Measurements from ENCODE around the gene PTPRM. TPM values are rescaled to one million over a fixed set of nuclear protein-coding genes. Genes with fewer than 3 reads are reported as not detected.

The PTPRM gene
- total and polyA plus RNA-seq, 4 donors, result 9.2 to 23.0 (median 12.7) TPM

DNA sequence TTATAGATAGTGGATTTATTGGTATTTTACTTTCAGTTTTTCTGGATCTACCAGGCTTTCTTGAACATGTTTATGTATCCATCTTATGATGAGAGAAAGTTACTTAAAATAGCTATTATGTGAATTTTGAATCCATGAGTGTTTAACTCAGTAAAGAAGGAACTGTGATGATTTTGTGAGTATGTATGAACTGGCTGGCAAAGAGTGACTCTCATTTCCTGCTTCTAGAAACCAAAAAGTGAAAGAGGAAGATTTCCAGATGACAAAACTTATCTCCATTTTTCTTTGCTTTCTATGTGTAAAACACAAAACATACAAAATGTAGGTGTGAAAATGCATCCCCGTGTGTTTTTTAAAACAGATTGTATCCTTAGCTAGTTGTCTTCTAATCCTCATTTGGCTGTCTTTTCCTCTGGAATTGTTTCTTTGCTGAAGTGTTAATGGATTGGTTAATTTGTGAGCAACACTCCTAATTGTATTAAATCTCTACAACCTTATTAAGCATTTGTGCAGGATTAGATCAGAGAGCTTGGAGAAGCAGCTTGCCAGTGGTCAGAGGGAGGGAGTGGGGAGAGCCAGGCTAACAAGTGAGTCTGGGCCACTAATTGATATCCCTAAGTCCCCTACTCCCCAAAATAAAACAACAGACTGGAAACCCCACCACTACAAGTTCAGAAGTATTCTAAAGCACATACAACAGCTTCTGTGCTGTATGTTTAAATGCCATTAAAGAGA lies 23.9 kb downstream of the PTPRM start:
- DNase-seq (ENCODE audit: low spot score), result no peak
- no peaks in the 10 kb centered on the region for H3K36me3 ChIP-seq (ENCODE audit: control insufficient read depth in 4 of 4, insufficient read depth in 3 of 4, low read depth in 1 of 4, low read length in 3 of 4)
- H3K27ac ChIP-seq (ENCODE audit: low read depth in 1 of 2, low read length in 2 of 2), result no peak overlapping the region
- TF ChIP-seq, protein P1, sequence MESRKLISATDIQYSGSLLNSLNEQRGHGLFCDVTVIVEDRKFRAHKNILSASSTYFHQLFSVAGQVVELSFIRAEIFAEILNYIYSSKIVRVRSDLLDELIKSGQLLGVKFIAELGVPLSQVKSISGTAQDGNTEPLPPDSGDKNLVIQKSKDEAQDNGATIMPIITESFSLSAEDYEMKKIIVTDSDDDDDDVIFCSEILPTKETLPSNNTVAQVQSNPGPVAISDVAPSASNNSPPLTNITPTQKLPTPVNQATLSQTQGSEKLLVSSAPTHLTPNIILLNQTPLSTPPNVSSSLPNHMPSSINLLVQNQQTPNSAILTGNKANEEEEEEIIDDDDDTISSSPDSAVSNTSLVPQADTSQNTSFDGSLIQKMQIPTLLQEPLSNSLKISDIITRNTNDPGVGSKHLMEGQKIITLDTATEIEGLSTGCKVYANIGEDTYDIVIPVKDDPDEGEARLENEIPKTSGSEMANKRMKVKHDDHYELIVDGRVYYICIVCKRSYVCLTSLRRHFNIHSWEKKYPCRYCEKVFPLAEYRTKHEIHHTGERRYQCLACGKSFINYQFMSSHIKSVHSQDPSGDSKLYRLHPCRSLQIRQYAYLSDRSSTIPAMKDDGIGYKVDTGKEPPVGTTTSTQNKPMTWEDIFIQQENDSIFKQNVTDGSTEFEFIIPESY (IDR thresholded peaks at IDR 0.05), result no peak
- no peak for TF ChIP-seq ATF3 (IDR thresholded peaks at IDR 0.05)
- no peak for TF ChIP-seq MAX (IDR thresholded peaks at IDR 0.05)
- TF ChIP-seq, protein P2, sequence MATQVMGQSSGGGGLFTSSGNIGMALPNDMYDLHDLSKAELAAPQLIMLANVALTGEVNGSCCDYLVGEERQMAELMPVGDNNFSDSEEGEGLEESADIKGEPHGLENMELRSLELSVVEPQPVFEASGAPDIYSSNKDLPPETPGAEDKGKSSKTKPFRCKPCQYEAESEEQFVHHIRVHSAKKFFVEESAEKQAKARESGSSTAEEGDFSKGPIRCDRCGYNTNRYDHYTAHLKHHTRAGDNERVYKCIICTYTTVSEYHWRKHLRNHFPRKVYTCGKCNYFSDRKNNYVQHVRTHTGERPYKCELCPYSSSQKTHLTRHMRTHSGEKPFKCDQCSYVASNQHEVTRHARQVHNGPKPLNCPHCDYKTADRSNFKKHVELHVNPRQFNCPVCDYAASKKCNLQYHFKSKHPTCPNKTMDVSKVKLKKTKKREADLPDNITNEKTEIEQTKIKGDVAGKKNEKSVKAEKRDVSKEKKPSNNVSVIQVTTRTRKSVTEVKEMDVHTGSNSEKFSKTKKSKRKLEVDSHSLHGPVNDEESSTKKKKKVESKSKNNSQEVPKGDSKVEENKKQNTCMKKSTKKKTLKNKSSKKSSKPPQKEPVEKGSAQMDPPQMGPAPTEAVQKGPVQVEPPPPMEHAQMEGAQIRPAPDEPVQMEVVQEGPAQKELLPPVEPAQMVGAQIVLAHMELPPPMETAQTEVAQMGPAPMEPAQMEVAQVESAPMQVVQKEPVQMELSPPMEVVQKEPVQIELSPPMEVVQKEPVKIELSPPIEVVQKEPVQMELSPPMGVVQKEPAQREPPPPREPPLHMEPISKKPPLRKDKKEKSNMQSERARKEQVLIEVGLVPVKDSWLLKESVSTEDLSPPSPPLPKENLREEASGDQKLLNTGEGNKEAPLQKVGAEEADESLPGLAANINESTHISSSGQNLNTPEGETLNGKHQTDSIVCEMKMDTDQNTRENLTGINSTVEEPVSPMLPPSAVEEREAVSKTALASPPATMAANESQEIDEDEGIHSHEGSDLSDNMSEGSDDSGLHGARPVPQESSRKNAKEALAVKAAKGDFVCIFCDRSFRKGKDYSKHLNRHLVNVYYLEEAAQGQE (IDR thresholded peaks at IDR 0.05), result no peak
- TF ChIP-seq HNF4G (IDR thresholded peaks at IDR 0.05), result no peak
- TF ChIP-seq HNF4A (conservative IDR thresholded peaks at IDR 0.05), result no peak
- no peak overlapping the region for H3K9ac ChIP-seq (ENCODE audit: low read depth in 1 of 2, low read length in 2 of 2)
- H3K4me1 ChIP-seq (ENCODE audit: control insufficient read depth in 4 of 4, insufficient read depth in 4 of 4, low read length in 3 of 4), result no peaks in the 10 kb centered on the region
- no peaks in the 10 kb centered on the region for H3K9me3 ChIP-seq (ENCODE audit: control insufficient read depth in 4 of 4, low read length in 3 of 4)
- 56% methylated on average over 1 of the region's 1 CpG for WGBS
- H3K4me3 ChIP-seq (ENCODE audit: low read depth in 1 of 3, low read length in 3 of 3), result no peak overlapping the region
- no peaks in the 10 kb centered on the region for H3K27me3 ChIP-seq (ENCODE audit: control insufficient read depth in 4 of 4, insufficient read depth in 4 of 4, low read length in 3 of 4)

DNA sequence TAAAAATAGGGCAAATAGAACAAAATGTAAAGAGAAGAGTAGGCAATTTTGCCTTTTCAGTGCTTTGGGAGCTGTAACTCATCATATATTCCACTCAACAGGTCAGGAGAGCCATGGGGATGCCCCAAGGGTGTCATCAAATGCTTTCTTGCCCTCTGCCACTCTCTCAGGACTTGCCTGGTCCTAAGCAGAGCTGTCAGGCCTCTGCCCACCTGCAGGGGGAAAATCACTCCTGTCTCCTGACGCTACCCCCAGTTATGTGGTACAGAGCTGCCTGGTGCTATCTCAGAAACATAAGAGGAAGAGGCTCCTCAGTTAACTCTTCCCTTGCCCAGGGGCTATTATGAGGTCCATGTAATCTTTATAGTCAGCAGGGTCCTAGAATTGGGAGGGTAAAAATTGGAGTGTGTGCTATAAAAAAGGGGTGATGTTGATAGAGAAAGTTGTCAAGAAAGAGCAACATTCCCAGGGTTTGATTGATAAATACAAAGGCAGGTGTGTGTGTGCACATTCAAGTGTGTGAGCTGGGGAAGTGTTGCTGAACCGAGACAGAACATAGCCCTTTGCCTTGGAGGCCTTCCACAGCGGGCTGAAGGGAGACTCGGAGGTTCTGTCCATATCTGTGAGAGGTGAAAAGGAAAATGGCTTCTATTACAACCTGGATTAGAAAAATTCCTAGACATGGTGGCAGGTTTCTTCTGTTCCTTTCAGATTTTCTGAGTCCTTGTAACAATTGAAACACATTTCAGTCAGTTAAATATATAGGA lies 25.4 kb downstream of the PTPRM start:
- Histone ChIP-seq H3K9ac (ENCODE audit: low read depth in 1 of 2, low read length in 2 of 2) (no peak overlapping the region), H3K27ac (ENCODE audit: low read depth in 1 of 2, low read length in 2 of 2) (no peak overlapping the region), H3K27me3 (ENCODE audit: control insufficient read depth in 4 of 4, insufficient read depth in 4 of 4, low read length in 3 of 4) (no peaks in the 10 kb centered on the region), H3K36me3 (ENCODE audit: control insufficient read depth in 4 of 4, insufficient read depth in 3 of 4, low read depth in 1 of 4, low read length in 3 of 4) (no peaks in the 10 kb centered on the region), H3K4me1 (ENCODE audit: control insufficient read depth in 4 of 4, insufficient read depth in 4 of 4, low read length in 3 of 4) (no peaks in the 10 kb centered on the region), H3K4me3 (ENCODE audit: low read depth in 1 of 3, low read length in 3 of 3) (no peak overlapping the region), H3K9me3 (ENCODE audit: control insufficient read depth in 4 of 4, low read length in 3 of 4) (no peaks in the 10 kb centered on the region)
- WGBS, result 76% methylated on average over 4 of the region's 4 CpGs
- no peak for DNase-seq (ENCODE audit: low spot score)
- TF ChIP-seq HNF4A (conservative IDR thresholded peaks at IDR 0.05) (no peak), MAX (IDR thresholded peaks at IDR 0.05) (no peak), JUND (IDR thresholded peaks at IDR 0.05) (no peak), EGR1 (IDR thresholded peaks at IDR 0.05; ENCODE audit: low read depth in 2 of 2) (no peak), CTCF (IDR thresholded peaks at IDR 0.05; ENCODE audit: low read depth, low read length, missing input control) (no peak), RAD21 (IDR thresholded peaks at IDR 0.05) (no peak), GABPA (IDR thresholded peaks at IDR 0.05 in 1 of 2, conservative IDR thresholded peaks at IDR 0.05 in 1 of 2) (no peak), HNF4G (IDR thresholded peaks at IDR 0.05) (no peak), TAF1 (conservative IDR thresholded peaks at IDR 0.05) (no peak)
- TF ChIP-seq, protein P1 (IDR thresholded peaks at IDR 0.05), result no peak
